HG03520 (cell line): ENCODE measurements around the gene SLC38A9.
"Not testable (repeated sequence)": the region's sequence is repeated elsewhere in the genome, so short reads cannot be mapped to it uniquely, and the experiment has no call there.

Source experiments
- ATAC-seq: cut with Tn5 transposase; IDR thresholded peaks from one replicate; pipeline ENCODE4 v1.9.1; 2021; ENCODE audit warnings: mild to moderate bottlenecking, moderate library complexity; ENCODE audit not compliant: unreplicated experiment

The SLC38A9 gene

DNA sequence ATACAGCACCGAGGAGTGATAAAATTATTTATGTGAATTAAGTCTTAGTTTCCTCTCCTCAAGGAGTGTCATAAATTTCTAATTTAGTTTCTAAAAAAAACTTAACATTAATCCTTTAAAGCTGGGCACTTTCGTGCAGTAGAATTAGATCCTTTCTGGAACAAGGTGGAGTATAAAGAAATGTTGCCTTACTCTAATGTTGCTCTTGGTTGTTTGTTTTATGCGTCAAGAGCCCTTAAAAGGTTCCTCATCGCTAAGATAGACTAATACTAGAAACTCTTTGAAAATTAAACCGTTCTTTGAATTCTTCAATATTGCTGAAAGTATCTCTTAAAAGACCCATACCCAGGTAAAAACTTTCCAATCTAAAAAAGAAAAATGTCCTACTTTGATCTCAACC, 93.8 kb downstream of the SLC38A9 start:
- no peak for ATAC-seq

DNA sequence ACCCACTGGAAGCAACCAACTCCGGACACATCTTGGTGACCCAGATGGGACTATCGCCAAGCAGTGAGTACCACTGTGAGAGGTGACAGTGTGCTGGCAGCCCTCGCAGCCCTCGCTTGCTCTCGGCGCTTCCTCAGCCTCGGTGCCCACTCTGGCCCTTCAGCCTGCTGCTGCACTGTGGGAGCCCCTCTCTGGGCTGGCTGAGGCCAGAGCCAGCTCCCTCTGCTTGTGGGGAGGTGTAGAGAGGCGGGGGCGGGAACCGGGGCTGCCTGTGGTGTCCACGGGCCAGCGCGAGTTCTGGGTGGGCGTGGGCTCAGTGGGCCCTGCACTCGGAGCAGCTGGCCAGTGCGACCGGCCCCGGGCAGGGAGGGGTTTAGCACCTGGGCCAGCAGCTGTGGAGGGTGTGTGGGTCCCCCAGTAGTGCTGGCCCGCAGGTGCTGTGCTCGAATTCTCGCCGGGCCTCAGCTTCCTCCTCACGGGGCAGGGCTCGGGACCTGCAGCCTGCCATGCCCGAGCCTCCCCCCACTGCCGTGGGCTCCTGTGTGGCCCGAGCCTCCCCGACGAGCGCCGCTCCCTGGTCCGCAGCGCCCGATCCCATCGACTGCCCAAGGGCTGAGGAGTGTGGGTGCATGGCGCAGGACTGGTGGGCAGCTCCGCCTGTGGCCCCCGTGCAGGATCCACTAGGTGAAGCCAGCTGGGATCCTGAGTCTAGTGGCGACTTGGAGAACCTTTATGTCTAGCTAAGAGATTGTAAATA, 98.8 kb downstream of the SLC38A9 start:
- ATAC-seq = no peak

DNA sequence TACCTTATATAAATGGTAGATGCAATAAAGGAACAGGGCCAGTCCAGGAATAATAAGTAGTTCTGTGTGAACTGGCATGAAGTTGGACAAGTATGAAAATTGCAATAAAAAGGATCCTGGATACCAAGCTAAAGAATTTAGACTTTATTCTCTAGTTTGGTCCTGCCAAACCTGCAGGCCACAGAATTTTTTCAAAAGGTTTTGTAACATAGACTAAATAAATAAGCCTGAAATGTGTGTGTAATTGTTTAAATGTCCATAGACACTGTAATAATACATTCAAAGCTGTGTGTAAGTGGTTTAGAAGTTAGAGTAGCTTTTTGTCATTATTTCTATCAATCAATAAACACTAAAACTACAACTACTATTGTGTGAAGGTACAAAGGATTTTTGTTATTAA, 101.6 kb downstream of the SLC38A9 start:
- no peak for ATAC-seq

DNA sequence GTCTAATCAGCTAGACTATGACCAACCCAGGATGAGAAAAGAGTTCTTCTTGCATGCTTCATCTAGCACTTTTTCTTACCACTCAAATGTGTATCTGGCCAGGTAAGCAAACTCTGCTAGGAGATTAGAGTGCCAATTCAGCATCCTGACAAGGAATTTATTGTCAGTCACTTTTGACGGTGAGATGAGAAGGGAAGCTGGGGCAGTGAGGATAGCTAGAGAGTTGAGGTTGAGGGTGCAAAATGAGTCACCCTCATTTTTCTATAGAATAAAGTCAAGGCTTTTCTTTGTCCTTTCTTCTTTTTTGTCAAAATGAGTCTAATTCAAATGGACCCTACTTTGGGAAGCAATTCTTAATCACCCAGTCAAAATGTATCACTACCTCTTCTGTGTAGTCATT, 102.7 kb downstream of the SLC38A9 start:
- no peak for ATAC-seq

DNA sequence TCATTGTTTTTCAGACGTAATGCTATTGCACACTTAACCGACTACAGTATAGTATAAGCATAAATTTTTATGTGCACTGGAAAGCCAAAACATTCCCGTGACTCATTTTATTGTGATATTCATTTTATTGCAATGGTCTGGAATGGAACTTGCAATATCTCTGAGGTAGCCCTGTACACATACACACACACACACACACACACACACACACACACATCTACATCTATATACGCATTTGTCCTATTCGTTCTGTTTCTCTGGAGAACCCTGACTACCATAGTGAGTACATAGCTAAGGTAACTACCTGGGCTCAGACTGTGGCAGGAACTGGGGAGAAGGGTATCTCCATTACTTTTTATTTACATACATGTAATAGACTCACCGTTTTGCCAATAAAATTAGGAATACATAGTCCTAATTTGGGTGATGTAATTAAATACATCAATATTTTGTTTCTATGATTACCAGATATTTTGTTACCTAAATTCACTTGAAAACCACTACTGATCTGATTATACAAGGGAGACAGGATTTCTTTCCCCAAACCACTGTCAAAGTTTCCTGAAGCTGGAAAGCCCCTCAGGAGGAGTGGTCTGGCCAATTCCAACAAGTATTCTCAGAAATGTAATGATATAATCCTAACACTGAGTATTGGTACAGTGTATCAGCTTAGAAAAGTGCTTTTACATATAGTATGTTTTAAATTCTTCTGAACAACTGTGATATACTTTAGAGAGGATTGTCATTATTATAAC, 103.4 kb downstream of the SLC38A9 start:
- no peak for ATAC-seq

DNA sequence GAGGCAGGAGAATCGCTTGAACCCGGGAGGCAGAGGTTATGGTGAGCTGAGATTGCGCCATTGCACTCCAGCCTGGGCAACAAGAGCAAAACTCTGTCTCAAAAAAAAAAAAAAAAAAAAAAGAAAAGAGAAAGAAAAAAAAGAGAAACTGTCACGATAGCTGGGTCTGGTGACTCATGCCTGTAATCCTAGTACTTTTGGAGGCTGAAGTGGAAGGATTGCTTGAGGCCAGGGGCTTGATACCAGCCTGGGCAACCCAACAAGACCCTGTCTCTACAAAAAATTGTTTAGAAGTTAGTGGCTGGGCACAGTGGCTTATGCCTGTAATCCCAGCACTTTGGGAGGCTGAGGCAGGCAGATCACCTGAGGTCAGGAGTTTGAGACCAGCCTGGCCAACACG, 104.8 kb downstream of the SLC38A9 start:
- not testable (repeated sequence) for ATAC-seq

DNA sequence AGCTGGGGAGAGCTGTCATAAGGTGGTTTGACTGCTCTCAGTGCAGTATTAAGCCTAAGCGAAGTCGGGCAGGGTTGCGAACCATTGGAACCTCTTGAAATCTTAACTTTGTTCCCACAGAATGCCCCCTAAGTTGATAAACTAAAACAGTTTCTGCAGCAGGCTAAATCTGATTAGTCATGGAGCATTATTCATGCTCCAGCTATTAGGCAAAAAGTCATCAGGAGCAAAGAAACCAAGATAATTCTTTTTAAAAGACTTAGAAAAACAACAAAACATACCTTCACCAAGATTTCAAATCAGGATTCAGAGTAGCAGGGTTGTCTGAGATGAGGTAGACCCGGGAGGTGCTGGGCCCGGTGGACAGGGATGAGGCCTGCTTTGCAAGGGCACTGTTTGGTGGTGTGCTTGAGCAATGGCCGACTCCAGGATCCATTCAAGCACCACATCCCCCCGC, 107.5 kb downstream of the SLC38A9 start:
- no peak for ATAC-seq

DNA sequence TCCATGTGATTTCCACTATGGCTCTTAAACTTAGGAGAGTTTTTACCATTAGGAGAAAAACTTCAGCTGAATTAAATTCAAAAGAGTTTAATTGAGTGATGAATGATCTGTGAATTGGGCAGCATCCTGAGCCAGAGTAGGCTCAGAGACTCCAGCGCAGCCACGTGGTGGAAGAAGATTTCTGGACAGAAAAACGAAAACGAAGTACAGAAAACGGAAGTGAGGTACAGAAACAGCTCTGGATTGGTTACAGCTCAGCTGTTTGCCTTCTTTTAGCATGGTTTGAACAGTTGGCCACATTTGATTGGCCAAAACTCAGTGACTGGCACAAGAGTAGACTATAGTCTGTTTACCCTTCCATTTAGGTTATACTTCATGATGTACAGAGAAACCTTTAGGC, 108.2 kb downstream of the SLC38A9 start:
- ATAC-seq = no peak

DNA sequence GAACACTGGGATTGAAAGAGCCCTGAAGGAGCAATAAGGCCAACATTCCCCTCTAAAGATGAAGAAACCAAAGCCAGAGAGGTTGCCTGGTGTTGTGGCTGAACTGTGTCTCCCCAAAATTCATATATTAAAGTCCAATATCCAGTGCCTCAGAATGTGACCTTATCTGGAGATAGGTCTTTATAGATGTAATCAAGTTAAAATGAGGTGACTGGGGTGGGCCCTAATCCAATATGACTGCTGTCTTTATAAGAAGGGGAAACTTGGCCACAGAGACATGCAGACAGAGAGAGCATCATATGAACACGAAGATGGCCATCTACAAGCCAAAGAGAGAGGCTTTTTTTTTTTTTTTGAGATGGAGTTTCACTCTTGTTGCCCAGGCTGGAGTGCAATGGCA, 110.5 kb downstream of the SLC38A9 start:
- ATAC-seq = no peak

DNA sequence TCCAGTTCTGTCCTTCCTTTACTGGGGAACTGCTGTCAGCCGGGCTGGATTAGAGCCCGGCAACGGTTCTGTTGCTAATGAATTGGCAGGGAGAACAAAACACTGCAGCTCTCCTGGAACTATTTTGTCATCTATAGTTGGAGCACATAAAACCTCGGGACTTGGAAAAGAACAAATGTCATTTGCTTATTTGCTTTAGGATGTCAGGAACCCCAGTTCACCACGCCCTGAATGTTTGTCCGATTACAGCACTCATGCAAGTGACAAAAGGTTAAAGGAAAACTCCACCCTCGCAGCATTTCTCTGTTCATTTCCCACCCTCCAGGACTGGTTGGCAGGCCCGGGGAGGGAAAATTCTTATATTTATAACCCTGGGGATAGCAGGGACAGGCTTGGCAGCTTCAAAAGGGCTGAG, 110.9 kb downstream of the SLC38A9 start:
- ATAC-seq = no peak

DNA sequence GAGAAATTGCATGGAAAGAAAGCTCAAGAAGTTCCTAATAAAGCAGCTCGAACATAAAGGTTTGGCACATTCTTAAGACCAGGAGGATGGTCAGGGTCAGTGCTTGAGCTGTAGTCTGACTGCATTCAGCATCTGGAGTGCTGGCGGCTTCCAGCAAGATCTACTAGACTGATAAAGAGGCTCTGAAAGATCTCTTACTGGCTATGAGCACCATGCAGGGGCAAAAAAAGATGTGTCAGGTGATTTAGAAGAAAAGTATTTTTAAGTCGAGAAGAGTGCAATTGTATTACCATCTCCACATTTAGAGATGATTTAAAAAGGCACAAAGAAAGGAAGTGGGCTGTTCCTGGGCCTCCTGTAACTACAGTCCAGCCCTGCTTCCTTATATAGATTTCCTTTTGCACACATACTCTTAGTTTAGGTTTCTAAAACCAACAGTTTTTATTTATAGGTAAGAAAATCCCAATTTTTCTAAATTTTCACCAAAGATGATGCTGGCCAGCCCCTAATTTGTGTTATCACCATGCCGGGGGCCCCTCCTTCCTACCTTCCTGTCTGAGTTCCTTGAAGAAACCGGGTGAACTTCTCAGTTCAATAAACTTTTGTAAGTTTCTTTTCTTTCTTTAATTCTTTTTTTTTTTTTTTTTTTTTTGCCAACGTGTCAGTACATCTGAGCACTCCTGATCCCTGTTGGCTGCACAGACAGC, 111.5 kb downstream of the SLC38A9 start:
- no peak for ATAC-seq

DNA sequence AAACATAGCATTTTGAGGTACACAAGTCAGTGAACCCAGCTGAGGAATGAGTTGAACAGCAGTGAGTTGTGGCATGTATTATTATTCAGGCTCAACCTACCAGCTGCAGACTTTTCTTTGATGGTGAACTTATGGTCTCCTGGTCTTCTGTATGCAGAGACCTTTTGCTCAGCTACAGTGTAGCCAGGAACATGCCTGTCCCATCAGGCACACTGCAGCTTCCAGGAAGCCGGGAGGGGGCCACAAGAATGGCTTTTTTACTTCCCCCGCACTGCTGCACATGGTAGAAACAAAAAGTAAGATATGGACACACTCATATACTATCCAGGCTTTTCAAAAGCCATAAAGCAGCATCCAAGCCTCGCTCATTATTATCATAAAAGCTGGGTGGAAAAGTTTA, 112.0 kb downstream of the SLC38A9 start:
- ATAC-seq = no peak

DNA sequence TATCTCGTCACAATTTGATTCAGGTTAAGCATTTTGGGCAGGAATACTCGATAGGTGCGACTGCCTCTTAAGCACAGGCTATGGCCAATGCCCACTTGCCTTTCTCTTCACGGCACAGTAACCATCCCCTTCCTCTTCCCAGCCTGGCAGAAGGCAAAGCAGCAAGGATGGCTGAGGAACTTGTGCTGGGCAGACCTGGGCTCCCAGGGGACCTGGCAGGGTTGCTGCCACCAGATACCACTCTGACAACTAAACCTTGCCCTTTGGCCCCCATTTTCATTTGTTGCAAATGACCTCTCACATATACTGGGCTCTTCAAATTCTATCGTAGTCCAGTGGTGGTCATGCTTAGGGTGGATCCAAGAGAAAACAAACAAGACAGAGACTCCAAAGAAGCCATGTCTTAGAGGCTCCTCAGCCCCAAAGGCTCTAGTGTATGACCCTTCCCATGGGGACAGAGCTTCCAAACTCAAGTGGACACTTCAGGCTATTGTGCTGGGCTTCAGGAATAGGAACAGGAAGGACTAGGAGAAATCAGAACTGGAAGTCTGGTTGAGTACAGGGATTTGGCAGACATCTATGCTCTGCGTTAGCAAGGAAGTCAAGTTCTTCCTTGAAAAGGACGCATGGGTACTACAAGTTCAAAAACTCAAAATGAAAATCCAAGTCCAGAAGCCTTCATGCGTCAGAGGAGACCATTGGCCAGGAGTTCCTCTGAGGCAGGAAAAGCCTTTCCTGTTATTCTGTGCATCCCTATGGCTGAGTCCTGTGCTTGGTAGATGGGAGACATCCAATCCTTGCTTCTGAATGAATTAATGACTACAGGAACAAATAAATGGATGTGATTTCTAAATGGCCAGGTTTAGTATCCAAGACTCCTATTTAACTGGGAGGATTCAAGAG, 112.7 kb downstream of the SLC38A9 start:
- no peak for ATAC-seq

DNA sequence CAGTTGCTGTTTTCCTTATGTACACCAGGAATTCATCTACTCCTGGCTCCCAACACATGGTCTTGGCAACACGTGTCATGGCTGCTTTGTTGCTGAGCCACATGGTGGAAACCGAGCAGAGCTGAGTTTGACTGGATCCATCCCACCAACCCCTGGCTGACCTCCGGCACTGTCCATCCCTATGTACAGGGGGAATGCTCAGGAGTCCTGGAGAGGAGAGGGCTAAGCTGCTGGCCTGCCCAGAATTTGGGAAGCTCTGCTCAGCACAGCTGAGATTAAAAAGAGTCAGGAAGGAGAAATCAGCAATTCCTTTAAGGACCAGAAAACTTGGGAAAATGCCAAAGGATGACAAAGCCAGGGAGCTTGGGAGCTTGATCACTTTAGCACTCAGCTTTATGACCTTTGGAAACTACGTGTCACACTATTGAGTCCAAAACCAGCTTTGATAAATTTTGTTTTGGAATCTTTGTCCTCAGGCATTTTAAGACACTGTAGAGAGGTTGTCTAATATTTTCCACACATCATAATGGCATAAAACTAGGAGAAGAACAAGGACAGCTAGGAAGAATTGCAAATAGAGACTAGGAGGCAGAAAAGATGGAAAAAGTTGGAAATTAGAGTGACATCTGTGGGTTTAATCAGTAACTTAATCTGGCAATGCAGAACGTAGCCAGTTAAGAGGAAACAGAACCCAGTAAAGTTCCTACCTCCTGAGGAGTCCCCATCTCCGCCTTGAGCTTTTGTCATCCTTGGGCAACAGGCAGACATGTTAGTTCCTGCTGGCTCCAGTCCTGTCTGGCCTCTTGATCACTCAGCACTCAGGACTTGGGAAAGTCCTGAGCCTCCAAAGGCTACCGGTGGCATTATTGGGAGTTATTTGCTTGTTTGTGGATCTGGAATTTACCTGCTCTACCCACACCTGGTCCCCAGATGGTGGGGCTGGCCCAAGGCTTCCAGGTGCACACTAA, 114.8 kb downstream of the SLC38A9 start:
- ATAC-seq = no peak

DNA sequence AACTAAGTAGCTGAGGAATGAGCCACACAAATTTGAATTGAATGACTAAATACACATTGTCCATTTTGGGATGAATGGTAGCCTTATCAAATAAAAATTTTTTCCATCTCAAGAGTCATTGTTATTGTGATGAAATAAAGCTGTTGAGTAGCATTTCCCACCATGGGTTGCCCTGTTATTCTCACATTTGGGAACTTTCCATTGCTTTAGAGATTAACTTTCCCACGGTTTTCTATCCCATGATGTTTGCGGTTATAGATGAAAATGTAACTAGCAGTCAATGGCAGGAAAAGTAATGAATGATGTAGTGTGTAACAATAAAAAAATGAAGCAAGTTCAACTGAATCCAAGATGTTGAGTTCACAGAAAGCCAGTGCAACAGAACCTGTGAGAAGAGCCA, 117.5 kb downstream of the SLC38A9 start:
- no peak for ATAC-seq

DNA sequence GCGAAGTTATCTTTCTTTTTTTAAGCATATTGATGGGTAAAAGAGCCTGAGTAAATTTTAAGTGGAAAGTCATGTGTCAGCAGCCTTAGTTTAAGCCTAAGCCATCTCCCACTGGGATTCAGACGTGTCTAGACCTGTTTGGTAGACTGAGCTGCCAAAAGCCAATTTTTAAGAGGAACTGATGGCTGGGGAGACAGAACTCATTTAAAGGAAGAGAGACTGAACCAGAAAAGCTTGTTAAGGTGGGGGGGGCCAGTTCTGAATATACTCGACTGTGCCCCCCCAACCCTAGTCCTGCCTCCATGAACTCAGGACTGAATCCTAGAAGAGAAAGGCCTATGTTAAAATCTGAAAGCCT, 119.0 kb downstream of the SLC38A9 start:
- ATAC-seq = no peak

DNA sequence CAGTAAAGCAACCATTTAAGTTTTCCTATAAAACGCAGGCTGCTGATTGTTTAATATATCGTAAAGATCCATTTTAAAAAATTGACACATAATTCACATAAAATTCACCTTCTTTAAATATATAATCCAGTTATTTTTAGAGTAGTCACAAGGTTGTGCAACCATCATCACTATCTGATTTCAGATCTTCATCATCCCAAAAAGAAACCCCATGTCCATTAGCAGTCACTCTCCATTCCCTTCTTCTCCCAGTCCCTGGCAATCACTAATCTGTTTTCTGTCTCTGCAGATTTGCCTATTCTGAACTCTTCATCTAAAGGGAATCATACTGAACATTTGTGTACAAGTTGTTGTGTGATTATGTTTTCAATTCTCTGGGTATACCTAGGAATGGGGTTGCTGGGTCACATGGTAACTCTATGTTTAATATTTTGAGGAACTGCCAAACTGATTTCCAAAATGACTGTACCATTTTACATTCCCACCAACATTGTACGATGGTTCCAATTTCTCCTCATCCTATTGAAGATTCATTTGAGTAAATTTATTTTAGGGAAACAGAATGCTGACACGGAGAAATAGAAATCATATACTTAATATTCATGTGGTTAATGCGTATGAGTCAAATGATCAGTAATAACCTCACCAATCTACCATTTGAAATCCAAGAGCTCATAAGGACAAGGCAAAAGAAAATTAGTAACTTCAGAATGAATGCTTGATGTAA, 119.6 kb downstream of the SLC38A9 start:
- ATAC-seq = no peak

DNA sequence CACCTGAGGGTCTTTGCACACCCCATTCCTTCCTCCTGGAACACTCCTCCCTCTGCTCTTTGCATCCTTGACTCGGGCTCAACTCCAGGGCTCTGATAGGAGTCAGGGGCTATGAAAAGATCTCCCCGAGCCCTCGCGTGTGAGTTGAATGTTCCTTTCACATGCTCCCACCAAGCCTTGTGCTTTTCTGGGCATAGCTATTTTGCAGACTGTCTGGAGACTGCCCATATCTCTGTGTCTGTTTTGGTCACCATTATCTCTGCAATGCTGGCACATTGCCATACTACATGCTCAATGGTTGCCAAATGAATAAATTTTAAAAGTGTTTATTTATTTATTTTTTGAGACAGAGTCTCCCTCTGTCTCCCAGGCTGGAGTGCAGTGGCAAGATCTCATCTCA, 120.4 kb downstream of the SLC38A9 start:
- no peak for ATAC-seq

DNA sequence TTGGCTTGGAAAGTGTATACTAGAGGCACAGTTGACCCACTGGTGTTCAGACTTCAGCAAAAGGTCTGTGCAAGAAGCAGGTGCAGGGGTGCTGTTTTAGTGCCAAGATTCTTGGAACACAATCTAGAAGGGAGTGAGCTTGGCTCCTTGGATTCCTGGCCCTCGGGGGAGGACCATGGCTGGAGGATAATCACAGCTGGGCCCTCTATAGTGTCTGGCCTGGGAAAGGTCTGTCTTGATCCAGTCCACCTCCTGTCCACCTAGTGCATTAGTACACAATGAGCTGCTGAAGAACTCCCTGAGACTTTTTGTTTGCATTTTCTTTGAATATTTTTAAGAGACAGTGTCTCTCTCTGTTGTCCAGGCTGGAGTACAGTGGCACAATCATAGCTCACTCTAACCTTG, 126.9 kb downstream of the SLC38A9 start:
- no peak for ATAC-seq
